HG03439 (cell line): Measurements from ENCODE around the gene GJC2.

Experiments
- ATAC-seq: cut with Tn5 transposase; IDR thresholded peaks from one replicate; pipeline ENCODE4 v1.9.1; 2021; ENCODE audit warnings: mild to moderate bottlenecking, moderate library complexity; ENCODE audit not compliant: unreplicated experiment

GJC2 gene

DNA sequence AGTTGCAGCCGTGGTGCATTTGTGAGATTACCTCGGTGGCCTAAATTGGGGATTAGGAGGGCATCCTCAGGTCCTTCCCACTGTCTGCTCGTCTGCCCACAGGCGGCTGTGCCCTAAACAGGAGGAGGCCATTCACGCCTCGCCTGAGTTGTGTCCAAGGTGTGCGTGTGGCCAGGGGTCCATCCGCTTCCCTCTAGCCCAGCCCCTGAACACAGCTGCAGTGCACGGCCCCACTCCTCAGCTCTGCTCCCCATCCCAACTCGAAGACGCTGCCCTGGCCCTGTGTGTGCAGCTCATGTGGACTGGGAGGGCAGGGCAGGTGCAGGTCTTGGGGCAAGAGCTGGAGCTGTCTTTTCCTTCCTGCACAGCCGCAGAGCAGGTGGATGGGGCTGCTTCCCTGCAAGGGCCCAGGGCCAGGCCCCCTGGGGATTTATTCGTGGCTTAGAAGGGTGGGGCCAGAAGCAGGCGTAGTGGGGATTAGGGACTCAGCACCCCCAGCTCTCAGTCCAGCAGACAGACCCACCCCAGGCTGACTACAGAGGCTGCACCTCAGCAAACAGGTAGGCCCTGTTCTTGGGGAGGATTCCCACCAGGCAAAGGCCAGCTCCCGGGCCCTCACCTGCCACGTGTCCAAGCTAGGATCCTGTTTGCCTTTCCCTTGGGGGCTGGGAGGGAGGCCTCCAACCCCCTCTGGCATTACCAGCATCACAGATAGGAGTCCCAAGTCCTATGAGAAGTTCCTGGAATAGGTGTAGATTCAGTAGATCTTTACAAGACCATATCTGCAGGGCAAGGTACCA lies 5.3 kb upstream of the GJC2 start:
- ATAC-seq = no peak

DNA sequence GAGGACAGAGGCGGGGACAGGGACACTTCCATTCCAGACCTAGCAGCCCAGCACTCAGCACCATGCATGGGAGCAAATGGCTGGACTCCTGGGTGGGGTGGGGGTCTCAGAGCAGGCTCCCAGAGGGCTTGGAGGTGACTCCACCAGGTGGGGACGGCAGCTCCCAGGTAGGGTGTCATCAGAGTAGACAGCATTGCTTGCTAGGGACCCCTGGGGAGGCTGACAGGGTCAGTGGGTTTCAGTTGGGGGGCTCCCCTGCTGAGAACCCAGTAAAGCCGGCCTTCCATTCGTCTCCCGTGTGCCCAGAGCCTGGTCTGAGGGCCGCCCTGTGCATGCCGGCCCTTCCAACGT lies 4.8 kb upstream of the GJC2 start:
- ATAC-seq = no peak

DNA sequence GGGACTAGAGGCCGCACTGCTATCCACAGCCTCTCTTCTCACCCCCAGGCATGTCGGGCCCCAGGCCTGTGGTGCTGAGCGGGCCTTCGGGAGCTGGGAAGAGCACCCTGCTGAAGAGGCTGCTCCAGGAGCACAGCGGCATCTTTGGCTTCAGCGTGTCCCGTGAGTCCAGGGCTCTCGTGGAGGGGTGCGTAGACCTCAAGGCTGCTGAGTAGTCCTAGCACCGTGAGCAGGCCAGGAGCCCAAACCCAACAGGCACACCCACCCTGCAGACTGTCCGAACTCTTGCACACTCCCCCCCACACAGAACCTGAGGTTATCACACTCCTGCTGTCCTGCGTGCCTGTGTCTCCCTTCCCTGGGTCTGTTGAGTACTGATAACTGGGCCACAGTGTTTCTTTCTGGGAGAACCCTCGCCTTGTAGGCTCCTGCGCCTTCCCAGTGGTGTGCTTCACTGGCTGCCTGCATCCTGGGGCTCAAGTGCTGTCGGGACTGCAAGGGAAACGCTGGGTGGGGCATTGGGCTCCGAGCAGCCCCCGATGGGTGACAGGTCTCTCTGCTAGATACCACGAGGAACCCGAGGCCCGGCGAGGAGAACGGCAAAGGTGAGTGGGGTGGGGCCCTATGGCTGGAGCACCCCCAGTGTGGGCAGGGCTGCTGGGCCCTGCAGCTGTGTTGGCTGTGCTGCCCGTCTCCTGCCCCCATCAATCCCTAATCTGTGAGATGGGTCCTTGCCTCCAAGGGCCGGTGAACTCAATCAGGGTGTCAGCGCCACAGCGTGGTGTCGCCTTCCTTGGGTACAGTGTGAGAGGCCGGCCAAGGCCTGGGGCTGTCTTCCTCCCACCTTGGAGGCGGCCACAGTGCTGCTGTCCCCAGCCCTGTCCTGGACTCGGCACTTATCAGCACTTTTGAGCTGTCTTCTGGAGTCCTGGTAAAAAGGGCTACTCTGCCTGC lies 4.0 kb upstream of the GJC2 start:
- no peak for ATAC-seq

DNA sequence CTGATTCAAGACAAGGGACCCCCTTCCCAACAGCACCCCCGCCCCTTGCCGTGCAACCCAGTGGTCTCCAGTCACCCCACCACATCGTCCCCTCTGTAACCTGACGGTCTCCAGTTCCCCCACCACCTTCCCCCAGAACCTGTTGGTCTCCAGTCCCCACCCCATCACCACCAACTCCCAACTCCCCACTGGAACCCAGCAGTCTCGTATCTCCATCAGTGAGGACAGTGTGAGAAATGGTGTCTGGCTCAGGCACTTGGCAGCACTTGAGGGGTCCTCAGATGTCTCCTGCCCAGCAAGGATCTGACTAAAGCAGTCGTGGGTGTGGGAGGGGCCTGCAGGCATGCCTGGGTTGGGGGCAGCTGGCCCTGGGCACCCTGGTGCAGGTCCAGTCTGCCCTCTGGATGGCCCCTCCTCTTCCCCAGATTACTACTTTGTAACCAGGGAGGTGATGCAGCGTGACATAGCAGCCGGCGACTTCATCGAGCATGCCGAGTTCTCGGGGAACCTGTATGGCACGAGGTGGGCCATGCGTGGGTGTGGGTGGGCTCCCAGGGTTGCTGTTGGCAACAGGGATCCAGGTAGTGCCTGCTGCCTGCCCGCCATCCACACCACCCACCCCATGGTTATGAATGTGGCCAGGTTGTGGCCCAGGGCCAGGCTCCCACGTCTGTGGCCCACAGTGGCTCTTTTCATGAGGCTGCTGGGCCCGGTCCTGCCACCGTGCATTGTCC lies 3.1 kb upstream of the GJC2 start:
- no peak for ATAC-seq

DNA sequence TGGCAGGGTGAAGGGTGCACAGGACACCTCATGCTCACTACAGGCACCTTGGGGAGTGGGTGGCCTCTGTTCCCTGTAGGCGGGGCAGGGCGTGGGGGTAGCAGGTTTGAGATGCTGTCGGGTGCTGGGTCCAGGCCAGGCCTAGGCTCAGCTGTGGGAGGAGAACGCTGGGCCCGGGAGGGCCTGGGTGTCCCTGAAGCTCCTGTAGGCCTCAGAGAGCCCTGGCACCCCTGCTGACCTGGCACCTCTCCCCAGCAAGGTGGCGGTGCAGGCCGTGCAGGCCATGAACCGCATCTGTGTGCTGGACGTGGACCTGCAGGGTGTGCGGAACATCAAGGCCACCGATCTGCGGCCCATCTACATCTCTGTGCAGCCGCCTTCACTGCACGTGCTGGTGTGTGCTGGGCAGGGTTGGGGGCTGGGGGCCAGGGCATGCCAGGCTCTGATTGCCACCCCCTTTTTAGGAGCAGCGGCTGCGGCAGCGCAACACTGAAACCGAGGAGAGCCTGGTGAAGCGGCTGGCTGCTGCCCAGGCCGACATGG lies 2.5 kb upstream of the GJC2 start:
- no peak for ATAC-seq

DNA sequence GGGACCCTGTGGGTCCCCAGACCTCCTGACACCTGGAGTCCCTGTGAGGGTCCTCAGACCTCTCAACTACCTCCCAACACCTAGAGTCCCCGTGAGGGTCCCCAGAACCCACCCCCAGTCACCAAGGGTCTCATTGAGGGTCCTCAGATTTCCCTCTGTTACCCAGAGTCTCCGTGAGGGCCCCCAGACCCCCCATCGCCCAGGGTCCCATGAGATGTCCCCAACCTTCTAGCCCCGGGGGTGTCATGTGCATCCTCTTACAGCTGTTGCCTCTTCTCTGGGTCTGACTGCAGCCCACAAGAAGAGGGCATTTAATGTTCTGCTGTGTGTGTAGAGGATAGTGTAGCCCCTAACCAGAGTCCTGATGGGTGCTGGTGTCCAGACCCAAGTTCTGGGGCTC lies 2.0 kb upstream of the GJC2 start:
- ATAC-seq = no peak

DNA sequence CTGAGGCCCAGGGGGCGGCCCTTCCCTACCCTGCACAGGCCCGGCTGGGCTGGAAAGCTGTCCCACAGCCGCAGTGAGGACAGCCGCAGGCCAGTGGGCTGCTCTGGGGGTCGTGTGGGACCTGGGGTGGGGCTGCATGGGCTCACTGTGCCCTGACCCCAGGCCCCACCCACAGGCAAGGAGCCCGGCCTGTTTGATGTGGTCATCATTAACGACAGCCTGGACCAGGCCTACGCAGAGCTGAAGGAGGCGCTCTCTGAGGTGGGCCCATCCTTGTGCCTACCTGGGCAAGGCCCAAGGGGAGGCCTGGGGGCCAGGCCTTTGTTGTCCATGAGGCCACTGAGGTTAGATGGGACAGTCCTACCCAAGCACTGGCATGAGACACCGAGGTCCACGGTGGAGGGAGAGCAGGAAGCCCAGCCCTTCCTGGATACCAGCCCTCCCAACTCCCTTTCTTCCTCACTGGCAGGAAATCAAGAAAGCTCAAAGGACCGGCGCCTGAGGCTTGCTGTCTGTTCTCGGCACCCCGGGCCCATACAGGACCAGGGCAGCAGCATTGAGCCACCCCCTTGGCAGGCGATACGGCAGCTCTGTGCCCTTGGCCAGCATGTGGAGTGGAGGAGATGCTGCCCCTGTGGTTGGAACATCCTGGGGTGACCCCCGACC lies 1.4 kb upstream of the GJC2 start:
- no peak for ATAC-seq

DNA sequence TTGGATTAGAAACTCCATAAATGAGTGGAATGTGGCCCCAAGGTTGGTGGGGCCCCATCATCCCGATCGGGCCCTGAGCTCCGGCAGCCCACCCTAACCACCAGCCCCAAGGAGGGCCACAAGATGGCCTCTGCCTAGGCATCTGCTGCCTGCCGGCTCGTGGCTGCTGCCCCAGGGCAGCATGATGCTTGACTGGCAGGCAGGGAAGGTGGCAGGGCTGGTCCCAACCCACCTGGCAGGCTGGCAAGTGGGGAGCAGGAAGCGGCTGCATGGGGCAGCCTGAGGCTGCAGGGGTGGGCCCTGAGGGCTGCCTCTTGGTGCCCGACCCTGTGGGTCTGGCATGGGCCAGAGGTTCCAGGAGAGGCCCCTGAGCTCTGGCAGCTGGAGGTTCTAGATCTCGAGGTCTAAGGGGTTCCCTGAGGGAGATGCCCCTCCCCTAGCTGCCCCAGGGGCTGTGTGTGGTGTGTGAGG lies 760 bp upstream of the GJC2 start:
- ATAC-seq = no peak

DNA sequence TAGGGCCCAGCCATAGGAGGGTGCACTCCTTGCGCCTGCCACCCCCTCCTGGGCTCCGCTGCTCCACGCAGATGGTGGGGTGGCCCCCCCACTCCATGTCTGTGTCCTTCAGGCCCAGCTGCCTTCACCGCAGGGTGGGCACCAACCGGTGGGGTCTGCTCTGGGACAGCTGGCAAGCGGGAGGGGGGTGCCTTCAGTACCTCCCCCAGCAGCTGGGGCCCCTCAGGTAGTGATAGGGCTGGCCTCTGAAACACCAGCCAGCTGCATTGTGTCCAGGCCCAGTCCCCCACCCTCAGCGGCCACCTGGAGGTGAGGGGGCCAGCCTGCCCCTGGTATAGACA lies 360 bp downstream of the GJC2 start:
- no peak for ATAC-seq

DNA sequence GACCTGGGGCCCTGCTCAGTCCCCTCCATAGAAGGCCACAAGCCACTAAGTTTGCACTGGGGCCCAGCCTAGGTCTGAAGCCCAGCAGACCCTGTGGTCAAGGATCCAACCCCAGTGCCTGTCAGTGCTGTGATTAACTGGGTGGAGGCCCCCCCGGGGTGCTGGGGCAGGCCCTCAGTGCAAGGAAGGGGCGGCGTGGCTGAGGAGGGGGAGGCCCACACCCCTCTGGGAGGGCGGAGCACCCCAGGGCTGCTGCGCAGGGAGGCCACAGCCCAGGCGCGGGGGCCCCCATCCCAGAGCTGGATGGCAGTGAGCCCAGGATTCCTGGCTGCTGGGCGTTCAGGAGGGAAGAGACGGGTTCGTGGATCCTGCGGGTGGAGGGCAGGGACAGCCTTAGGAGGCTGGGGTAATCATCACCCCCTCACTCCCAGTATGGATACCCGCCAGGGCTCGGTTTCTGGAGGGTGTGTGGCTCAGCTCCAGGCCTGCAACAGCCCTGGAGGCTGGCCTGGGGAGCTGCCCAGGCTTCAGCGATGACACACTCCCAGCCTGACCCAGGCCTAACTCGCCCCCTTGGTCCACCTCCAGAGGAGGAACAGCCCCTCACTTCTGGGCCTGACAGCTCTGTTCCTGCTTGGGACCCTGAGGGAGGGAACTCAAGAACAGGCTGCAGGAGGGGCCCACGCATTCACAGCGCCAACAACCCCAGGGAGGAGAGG lies 890 bp downstream of the GJC2 start:
- no peak for ATAC-seq

DNA sequence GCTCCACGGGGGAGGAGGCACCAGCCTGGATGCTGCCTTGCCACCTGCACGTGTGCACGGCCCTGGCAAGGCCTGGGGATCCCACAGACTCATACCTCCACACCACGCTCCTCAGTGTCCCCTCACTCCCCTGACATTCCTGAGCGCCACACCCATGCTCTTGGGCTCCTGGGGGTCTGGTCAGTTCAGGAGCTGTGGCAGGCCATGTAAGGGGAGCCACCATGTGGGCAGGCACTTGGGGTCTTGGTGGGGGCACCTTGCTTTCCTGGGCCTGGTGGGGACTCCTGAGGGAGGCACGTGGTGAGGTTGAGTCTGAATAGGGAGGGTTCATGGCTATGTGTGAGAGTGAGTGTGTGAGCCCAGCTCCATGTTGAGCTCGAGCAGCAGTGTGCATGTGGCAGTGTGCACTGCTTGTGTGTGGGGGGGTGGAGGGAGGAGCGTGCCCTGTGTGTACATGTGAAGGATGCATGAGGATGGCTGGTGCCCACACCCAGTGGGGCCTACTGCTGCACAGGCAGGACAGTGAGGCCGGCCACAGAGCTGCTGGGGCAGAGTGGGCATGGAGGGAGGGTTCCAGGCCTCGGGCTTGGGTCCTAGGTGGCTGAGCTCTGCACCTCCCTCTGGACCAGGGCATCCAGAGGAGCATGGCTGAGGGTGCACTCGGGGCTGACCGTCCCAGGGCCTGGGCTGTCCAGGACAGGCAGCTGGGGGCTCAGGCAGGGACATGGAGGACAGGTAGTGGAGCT lies 1.6 kb downstream of the GJC2 start:
- ATAC-seq = no peak

DNA sequence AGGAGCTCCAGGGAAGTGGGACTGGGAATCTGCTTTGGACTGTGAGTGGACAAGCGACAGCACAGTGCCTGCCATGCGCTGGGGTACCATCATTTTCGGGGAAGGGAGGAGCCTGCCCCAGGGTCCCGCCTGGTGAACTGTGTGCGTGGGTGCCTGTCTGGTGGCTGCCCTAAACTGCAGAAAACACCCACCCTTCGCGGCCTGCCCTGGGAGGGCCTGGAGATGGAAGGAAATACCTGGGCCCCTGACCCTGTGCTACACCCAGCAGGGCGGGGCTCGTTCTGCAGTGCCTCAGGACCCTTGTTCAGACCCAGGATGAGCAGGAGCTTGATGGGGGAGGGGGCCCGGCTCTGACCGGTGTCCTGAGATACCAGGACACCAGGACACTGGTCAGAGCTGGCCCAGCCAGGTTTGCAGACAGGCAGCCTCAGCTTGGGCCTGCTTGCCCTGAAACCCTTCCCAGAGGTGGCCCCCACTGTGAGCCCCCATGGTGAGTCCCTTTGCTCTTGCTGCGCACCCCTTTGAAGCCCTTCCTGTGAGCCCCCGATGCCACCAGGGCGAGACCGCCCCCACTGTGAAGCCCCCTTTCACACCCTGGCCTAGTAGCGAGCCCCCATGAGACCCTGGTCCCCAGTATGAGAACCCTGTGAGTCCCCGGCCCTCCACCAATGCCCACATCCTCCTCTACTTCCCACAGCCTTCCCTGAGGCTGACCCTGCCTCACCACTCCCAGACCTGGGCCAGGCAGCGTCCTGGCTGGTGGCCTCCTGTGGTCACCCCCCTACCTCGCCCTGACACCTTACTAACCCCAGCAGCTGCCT lies 2.6 kb downstream of the GJC2 start:
- ATAC-seq = no peak

DNA sequence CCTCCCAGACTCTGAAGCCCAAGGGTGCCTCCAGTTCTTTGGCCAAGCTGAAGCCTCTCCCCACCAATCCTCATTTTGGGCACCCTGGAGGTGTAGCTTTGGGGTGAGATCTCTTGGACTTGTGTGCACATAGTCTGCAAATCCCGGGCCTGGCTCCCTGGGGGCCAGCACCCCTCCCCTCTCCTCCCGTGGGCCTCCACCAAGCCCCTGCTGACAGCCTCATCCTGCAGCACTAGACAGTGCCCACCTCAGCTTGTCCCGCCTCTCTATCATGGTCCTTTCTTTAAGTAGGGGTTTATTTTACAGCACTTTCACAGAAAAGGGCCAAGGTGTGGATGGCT lies 3.2 kb downstream of the GJC2 start:
- no peak for ATAC-seq

DNA sequence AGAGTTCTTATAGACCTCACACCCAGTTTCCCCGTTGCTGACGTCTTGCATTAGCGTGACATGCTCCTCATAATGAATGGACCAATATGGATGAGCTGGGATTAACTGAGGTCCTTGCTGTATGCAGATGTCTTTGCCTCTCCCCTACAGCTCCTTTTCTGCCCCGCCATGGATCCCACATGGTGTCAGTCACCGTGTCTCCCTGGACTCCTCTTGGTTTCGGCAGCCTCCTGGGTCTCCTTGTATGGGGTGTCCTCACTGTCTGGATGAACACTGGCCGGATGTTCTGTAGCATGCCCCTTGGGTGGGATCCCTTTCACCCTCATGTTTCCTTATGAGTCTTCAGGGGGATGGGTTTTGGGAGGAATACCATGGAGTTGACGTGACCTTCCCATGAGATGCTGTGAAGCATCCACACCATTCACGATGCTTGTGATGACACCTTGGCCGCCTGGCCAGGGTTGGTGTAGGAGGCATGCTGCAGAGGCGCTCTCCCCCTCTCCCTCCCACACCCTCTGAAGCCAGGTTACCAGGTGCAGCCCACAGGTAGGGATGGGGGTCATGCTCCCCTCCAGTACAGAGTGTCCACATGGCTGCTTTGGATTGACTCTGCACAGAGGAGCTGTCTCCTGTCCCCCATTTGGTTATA lies 4.4 kb downstream of the GJC2 start:
- ATAC-seq = no peak

DNA sequence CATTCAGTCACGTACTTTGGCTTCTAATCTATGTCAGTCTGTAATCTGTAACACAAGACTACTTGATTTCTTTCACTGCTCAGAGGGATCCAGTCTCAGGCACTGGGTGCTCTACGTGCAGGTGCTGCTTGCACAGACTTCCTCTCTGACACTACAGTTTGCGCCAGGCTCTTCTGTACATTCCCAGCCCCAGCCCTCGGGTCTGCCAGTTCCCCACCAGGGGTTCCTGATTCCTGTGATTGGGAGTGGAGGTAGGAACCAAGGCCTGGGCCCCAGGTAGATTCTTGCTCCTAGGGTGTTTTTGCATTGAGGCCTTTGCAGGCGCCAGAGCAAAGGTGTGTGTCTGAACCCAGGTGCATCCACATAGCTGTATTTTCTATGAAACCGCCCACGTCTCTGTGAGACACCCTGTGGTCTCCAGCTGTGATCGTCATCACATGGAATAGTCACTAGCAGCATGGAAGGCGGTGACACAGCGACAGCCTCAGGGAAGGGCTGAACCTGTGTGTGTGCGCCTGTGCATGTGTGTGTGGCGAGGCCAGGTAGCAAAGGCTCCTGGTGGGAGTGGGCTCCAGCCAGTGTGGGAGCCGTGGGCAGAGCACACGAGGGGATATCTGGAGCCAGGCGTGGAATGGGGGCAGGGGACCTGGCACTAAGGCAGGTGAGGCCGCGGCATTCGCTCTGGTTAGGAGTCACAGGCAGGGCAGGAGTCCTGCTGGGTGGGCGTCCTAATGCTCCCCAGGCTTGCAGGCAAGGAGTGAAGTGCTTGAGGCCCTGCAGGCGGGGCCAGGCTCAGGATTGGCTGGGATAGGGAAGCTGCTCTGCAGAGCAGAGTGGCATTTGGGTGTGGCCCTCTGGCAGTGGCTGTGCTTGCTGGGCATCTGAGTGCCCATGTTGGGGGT lies 5.2 kb downstream of the GJC2 start:
- no peak for ATAC-seq

DNA sequence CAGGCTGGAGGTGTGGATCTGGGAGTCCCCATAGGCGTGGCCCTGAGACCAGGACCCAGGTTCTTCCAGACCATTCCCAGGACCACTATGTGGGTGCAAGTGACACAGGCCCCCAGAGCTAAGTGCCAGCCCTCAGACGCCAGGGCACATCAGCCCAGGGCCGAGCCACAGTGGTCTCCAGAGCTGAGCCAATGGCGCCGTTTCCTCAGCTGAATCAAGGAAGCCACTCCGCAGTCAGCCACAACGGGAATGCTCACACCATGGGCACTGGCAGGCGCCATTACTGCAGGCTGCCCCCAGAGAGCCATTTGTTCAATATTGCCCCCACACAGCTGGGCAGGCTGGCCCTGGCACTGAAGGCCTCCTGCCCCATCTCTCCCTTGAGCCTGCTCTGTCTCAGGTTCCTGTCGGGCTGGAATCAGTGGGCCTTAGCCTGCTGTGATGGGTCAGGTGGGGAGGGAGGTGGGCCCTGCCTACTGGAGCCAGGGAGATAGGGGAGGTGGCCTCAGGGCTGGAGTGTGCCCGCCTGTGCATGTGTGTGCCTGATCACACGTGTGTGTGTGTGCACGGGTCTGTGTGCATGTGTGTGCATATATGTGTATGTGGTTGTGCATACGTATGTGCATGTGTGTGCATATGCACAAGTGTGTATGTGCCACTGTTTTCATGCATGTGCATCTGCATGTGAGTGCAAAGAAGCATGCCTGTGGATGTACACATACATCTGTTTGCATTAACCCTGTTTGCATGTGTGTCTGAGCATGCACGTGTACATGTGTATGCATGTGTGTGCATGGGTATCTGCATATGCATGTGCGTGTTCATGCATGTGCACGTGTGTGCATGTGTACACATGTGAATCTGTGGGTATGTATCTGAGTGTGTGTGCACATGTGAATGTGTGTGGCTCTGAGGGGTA lies 6.1 kb downstream of the GJC2 start:
- ATAC-seq = no peak
